SU-DHL-6 (cell line): ENCODE measurements around the gene CXorf38.

ENCODE experiments used
- H2AFZ ChIP-seq: fragments of 200-600 bp; sonication (generic); 2 replicates; pipeline ENCODE4 v1.6.1; 2014; ENCODE audit warnings: low read depth, mild to moderate bottlenecking, moderate library complexity, mixed read lengths, antibody characterized with exemption, low read length; ENCODE audit not compliant: severe bottlenecking
- H3F3A ChIP-seq: fragments of 200-600 bp; shearing (Covaris generic); 2 replicates; pipeline ENCODE4 v1.6.0; 2016; ENCODE audit warnings: antibody characterized with exemption, mild to moderate bottlenecking; ENCODE audit not compliant: insufficient read depth
- H3K27ac ChIP-seq: fragments of 200-600 bp; sonication (generic); 2 replicates; pipeline ENCODE4 v1.5.1; 2016; ENCODE audit warnings: low read depth, mild to moderate bottlenecking, low read length, moderate library complexity, mixed read lengths
- H3K27me3 ChIP-seq: fragments of 200-600 bp; sonication (generic), shearing (Covaris generic); 2 replicates; pipeline ENCODE4 v1.6.0; 2014; ENCODE audit warnings: mild to moderate bottlenecking, low read length
- H3K36me3 ChIP-seq: fragments of 200-600 bp; sonication (generic); 2 replicates; pipeline ENCODE4 v1.6.1; 2014; ENCODE audit warnings: mild to moderate bottlenecking, low read length, mixed read lengths
- H3K4me2 ChIP-seq: fragments of 300-600, 200-600 bp; shearing (Covaris generic), sonication (generic); 2 replicates; pipeline ENCODE4 v1.6.0; 2014; ENCODE audit warnings: low read length, low read depth, mild to moderate bottlenecking; ENCODE audit not compliant: poor library complexity, severe bottlenecking
- H3K4me3 ChIP-seq: fragments of 200-600 bp; sonication (generic); 2 replicates; pipeline ENCODE4 v1.5.1; 2014; ENCODE audit warnings: antibody characterized with exemption, low read length, mild to moderate bottlenecking, mixed read lengths; ENCODE audit not compliant: insufficient read depth, poor library complexity, severe bottlenecking
- H3K79me2 ChIP-seq: fragments of 200-600 bp; sonication (generic); 2 replicates; pipeline ENCODE4 v1.6.1; 2014; ENCODE audit warnings: mild to moderate bottlenecking, low read length, moderate library complexity; ENCODE audit not compliant: insufficient read depth
- H3K9ac ChIP-seq: fragments of 200-600 bp; sonication (generic); 2 replicates; pipeline ENCODE4 v1.7.0; 2014; ENCODE audit warnings: mild to moderate bottlenecking, low read length
- H3K9me2 ChIP-seq: fragments of 200-600 bp; sonication (generic); replicated peaks from 2 replicates; pipeline ENCODE4 v1.6.1; 2014; ENCODE audit warnings: low read length; ENCODE audit not compliant: insufficient read depth
- H3K9me3 ChIP-seq: fragments of 200-600 bp; sonication (generic); 2 replicates; pipeline ENCODE4 v1.6.1; 2014; ENCODE audit warnings: low read length, mixed read lengths; ENCODE audit not compliant: insufficient read depth
- H4K20me1 ChIP-seq: fragments of 200-600 bp; sonication (generic); 2 replicates; pipeline ENCODE4 v1.6.1; 2014; ENCODE audit warnings: low read depth, mild to moderate bottlenecking, antibody characterized with exemption, low read length, moderate library complexity, mixed read lengths
- EZH2phosphoT487 ChIP-seq: fragments of 200-600 bp; sonication (generic), shearing (Covaris generic); conservative IDR thresholded peaks from 2 replicates; pipeline ENCODE4 v1.6.1; 2018; ENCODE audit warnings: mild to moderate bottlenecking, antibody characterized with exemption, low read length, moderate library complexity, mixed read lengths
- TF ChIP-seq, protein P1 (sequence below): fragments of 200-600 bp; sonication (generic); IDR thresholded peaks from one replicate; pipeline ENCODE4 v1.5.1; 2017; ENCODE audit warnings: antibody characterized with exemption, mild to moderate bottlenecking, low read length, moderate library complexity; ENCODE audit not compliant: insufficient read depth, poor library complexity, severe bottlenecking

Gene CXorf38

DNA sequence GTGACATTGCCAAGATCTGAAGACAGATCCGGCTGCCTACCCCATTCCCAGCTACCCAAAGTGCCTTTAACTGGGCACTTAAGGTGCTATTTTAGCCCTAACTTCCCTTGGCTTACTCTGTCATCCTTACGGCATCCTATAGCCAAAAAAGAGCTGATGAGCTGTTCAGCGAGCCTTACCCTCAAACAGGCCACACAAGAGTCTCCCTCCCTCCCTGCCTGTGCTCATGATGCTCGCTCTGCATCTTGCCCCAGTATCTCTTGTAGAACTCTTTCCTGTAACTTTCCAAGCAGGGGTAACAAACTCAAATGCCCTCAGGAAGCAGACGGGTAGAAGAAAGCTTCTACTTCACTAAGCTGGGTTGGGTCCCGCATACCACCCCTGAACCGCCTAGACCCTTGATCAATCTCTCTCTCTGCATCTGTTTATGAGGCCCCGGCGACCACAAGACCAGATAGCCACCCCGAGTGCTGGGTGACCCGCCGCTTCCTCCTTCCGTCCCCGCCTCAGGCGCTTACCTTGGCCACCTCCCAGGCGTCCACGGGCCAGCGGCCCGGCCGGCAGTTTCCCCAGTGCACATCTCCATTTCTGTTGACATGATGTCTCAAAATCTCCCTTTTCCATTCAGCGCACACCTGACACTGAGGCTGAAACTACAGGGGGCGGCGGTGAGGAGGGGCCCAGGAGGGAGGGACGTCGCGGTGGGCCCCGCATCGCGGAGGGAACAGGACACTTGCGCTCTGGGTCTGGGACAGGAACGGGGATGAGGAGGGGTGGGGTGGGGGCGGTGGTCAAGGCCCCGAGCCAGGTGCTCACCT lies 663 bp downstream of the CXorf38 start:
- H3K36me3 ChIP-seq: peaks cover 4% of the 10 kb centered on the region; the same call in 1 of the 2 replicates
- TF ChIP-seq, protein P1, sequence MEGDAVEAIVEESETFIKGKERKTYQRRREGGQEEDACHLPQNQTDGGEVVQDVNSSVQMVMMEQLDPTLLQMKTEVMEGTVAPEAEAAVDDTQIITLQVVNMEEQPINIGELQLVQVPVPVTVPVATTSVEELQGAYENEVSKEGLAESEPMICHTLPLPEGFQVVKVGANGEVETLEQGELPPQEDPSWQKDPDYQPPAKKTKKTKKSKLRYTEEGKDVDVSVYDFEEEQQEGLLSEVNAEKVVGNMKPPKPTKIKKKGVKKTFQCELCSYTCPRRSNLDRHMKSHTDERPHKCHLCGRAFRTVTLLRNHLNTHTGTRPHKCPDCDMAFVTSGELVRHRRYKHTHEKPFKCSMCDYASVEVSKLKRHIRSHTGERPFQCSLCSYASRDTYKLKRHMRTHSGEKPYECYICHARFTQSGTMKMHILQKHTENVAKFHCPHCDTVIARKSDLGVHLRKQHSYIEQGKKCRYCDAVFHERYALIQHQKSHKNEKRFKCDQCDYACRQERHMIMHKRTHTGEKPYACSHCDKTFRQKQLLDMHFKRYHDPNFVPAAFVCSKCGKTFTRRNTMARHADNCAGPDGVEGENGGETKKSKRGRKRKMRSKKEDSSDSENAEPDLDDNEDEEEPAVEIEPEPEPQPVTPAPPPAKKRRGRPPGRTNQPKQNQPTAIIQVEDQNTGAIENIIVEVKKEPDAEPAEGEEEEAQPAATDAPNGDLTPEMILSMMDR: no peak
- no peak for TF ChIP-seq EZH2phosphoT487
- no peaks in the 10 kb centered on the region for H4K20me1 ChIP-seq
- H3K4me3 ChIP-seq: peak overlapping the region; percentile 77
- peak overlapping the region; percentile 34 for H2AFZ ChIP-seq
- H3K9me2 ChIP-seq: no peaks in the 10 kb centered on the region
- no peaks in the 10 kb centered on the region for H3K9me3 ChIP-seq
- H3K27ac ChIP-seq: peak overlapping the region; percentile 77
- no peaks in the 10 kb centered on the region for H3K27me3 ChIP-seq
- peaks cover 9% of the 10 kb centered on the region; the same call in 1 of the 2 replicates for H3F3A ChIP-seq
- peak overlapping the region; percentile 77 for H3K9ac ChIP-seq
- H3K79me2 ChIP-seq: peaks cover 48% of the 10 kb centered on the region
- H3K4me2 ChIP-seq: peak overlapping the region; percentile 76

DNA sequence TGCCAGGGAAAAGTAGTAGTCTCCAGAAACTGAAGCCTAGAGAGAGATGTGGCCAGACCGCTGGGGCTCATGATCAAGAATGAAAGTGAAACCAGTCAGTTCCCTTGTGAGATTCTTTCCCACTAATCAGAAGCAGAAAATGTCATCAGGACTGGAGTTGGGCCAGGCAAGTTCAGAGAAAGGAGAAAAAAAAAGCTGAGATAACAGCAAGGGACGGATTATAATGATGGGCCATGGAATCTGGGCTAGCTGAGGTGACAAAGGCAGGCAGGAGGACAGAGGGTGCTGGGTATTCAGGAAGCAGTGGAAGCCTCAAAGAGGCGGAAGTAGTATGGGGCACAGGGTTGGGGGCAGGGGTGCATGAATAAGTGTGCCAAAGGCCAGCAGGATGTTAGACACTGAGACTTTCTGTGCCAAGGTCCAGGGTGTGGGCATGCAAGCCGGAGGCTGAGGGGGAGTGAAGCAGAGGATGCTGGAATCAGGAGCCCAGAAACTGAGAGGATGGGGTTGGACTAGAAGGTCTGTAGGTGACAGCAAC lies 2.5 kb downstream of the CXorf38 start:
- H3K36me3 ChIP-seq: no peaks in the 10 kb centered on the region
- no peaks in the 10 kb centered on the region for H3K9me3 ChIP-seq
- TF ChIP-seq, protein P1: no peak
- TF ChIP-seq EZH2phosphoT487: no peak
- H3K4me3 ChIP-seq: peak overlapping the region; percentile 54
- peak overlapping the region; percentile 77 for H3K9ac ChIP-seq
- H3K9me2 ChIP-seq: no peaks in the 10 kb centered on the region
- H3K27me3 ChIP-seq: no peaks in the 10 kb centered on the region
- peak overlapping the region; percentile 58 for H2AFZ ChIP-seq
- peak overlapping the region; percentile 79 for H3K27ac ChIP-seq
- peaks cover 57% of the 10 kb centered on the region for H3K79me2 ChIP-seq
- H3F3A ChIP-seq: 0 out of 2 replicates have a peak, but pooled peaks cover 8% of the 10 kb centered on the region
- no peaks in the 10 kb centered on the region for H4K20me1 ChIP-seq
- H3K4me2 ChIP-seq: peak overlapping the region; percentile 94

DNA sequence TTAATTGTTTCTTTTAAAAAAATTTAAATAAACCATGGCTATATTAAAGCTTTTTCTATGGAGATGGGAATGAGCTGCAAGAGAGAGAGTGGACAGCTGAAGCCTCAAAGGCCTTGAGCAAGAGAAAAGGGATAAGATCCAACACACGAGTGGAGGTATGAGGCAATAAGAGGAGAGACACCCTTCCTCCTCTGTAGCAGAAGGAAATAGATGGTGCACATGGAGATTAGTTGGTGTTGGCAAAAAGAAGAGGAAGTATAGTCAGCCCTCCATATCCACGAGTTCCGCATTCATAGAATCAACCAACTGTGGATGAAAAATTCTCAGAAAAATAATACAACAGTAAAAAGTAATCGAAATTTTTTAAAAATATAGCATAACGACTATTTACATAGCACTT lies 3.2 kb downstream of the CXorf38 start:
- H3K9ac ChIP-seq: peak overlapping the region; percentile 77
- H3K36me3 ChIP-seq: no peaks in the 10 kb centered on the region
- no peaks in the 10 kb centered on the region for H3K9me3 ChIP-seq
- H3K4me3 ChIP-seq: peak overlapping the region; percentile 54
- peaks cover 60% of the 10 kb centered on the region for H3K79me2 ChIP-seq
- H3K9me2 ChIP-seq: no peaks in the 10 kb centered on the region
- peak overlapping the region; percentile 79 for H3K27ac ChIP-seq
- no peaks in the 10 kb centered on the region for H4K20me1 ChIP-seq
- TF ChIP-seq, protein P1: no peak
- TF ChIP-seq EZH2phosphoT487: no peak
- no peak overlapping the region for H2AFZ ChIP-seq
- H3K4me2 ChIP-seq: peak overlapping the region; percentile 94
- H3F3A ChIP-seq: 0 out of 2 replicates have a peak, but pooled peaks cover 8% of the 10 kb centered on the region
- no peaks in the 10 kb centered on the region for H3K27me3 ChIP-seq
